Measurements from ENCODE around the gene FBXO36.

GRCh38 chr2:229969921-229970320, 47.6 kb downstream of the FBXO36 start:
- TF ChIP-seq CTCF (IDR thresholded peaks at IDR 0.05) (no peak), POLR2A (IDR thresholded peaks at IDR 0.05) (no peak)

All from upper lobe of left lung (tissue), 4 donors.